ACHN (cell line): ENCODE measurements around the gene HS2ST1.
A peak's percentile ranks its signal among the peaks of the same experiment; 100 is the strongest.

ENCODE experiments used
- DNase-seq: peaks from one replicate; pipeline ENCODE4 v3.0.0-alpha.2; 2015
- in situ Hi-C: cut with HindIII; loops from 2 replicates; pipeline ENCODE4 v1.10.0; 2017; ENCODE audit warnings: low sequenced_read_pairs, low pct_ligation_motif_present, low pct_unique_long_range_greater_than_20kb

Gene HS2ST1

DNA sequence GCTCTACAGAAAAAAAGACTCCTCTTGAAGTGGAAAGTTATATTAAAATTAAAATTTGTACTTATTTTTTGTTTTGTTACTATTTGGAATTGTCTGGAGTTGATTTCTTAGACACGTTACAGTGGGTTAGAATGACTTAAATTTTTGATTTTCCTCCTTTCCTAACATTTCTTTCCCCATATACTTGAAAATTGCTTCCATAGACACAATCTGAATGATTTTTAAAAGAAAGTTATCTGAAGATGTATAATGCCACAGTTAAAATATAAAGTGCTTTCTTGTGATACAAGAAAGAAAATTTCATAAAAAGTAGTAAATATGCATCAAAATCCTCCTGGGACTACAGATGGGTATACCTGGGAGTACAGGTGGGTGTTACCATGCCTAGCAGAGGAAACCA is 2.3 kb downstream of the HS2ST1 start:
- no peak for DNase-seq
- in situ Hi-C loops, result no loop called here

DNA sequence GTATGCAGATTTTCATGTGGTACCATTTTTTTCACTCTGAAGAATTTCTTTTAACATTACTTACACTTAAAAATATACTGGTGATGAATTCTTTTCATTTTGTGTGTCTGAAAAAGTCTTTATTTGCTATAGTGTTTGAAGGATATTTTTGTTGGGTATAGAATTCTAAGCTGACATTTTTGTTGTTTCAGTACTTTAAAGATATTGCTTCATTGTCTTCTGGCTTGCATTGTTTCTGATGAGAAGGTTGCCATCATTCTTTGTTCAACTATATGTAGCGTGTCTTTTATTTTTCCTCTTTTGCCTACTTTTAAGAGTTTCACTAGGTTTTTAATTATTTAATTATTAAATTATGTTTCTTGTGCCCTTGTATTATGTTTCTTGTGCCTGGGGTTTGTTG is 8.0 kb downstream of the HS2ST1 start:
- DNase-seq, result no peak
- in situ Hi-C loops, result no loop called here

DNA sequence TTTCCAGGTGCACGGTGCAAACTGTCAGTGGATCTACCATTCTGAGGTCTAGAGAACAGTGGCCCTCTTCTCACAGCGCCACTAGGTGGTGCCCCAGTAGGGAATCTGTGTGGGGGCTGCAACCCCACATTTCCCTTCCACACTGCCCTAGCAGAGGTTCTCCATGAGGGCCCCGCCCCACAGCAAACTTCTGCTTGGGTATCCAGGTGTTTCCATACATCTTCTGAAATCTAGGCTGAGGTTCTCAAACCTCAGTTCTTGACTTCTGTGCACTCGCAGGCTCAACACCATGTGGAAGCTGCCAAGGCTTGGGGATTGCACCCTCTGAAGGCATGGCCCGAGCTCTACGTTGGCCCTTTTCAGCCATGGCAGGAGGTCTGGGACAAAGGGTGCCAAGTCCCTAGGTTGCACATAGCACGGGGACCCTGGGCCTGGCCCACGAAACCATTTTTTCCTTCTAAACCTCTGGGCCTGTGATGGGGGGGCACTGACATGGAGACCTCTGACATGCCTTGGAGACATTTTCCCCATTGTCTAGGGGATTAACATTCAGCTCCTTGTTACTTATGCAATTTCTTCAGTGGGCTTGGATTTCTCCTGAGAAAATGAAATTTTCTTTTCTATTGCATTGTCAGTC is 10.0 kb downstream of the HS2ST1 start:
- in situ Hi-C loops, result no loop called here

DNA sequence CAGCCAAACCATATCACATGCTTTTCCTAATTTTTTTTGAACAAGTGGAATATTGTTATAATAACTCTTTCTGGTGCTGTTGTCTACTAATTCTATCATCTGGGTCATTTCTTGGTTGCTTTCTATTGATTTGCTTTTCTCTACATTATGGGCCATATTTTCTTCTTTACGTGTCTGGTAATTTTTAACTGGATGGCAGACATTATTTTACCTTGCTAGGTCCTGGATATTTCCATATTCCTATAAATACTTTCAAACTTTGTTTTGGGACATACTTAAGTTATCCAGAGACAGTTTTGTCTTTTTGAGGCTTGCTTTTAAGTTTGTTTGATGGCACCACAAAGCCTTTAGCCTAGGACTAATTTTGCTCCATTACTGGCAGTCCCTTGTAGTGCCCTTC is 11.3 kb downstream of the HS2ST1 start:
- no peak for DNase-seq
- in situ Hi-C loops, result no loop called here

More for the DNA sequence above, 10.0 kb downstream of the HS2ST1 start:
- DNase-seq, result no peak

DNA sequence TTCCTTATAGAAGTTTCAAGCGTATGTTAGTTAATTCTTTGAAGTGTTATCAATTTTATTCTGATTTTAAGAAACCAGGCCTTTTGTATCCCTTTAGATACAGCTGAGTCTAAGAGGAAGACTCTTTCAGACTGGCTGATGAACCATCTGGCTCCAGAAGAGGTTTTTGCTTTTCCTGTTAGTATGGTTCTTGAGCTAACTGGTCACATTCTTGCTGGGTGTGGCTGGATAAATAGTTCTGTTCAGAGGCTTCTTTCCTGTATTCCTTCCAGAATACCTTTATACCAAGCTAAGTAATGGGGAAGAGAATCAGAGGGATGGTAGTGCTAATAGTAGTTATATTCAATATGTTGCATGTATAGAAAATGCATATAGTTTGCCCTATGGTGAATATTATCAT is 12.4 kb downstream of the HS2ST1 start:
- in situ Hi-C loops, result no loop called here
- DNase-seq, result no peak

DNA sequence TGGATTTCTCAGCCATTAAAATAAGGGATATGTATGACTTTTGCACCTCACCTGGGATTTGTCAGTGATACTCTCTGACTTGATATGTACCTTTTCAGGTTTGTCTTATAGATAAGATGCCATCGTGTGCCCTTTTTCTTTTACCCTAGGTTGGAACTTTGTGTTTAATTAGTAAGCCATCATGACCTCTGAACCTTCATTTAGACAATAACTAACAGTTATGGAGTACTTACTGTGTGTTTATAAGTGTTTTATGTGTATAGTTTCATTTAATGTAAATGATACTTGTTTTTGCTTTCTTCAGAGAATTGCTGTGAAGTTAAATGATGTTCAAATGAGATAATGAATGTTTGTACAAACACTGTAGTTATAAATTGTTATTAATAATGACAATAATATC is 14.4 kb downstream of the HS2ST1 start:
- no peak for DNase-seq
- in situ Hi-C loops, result no loop called here

DNA sequence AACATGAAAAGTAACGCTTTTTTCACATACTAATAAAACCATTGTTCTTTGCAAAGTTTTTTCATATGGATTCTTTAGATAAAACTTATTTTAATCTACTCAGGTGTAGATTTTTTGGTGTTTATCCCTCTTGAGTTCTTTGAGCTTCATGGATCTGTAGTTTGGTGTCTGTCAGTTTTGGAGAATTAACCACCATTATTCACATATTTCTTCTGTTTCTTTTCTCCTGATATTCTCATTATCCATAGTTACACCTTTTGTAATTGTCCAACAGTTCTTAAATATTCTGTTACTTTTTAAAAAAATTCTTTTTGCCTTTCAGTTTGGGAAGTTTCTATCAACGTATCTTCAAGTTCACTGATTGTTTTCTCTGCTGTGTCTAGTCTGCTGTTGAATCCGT is 18.6 kb downstream of the HS2ST1 start:
- in situ Hi-C loops, result no loop called here
- no peak for DNase-seq

DNA sequence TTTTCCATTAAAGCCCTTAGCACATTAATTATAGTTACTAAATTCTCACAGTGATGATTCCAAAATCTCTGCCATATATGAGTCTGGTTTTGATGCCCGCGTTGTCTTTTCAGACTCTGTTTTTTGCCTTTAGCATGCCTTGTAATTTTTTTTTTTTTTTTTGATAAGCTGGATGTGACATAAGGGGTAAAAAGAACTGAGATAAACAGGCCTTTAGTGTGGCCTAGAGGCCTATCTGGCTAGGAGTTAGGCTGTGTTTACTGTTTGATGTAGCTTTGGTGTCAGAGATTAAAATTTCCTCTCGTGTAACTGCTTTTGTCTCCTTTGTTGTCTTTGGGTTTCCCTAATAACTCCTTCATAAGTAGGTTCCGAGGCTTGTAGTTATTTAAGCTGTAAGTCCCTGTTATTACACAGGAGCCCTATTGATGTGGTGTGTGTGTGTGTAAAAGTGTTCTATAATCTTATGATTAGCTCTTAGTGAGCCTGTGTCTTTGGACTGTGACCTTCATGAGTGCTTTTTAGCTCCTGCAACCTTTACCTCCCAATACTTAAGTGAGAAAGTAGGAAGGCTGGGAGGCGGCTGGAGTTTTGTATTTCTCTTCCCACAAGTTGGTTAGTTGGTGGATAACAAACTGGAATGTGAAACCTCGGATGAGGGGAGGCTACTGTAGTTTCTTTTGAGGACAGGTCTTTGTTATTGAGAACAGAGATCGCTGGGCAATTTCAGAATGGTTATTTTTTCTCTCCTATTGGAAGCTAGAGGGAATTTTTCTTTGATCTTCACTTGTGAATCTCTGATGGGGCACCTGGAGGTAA is 19.3 kb downstream of the HS2ST1 start:
- no peak for DNase-seq
- in situ Hi-C loops, result no loop called here

DNA sequence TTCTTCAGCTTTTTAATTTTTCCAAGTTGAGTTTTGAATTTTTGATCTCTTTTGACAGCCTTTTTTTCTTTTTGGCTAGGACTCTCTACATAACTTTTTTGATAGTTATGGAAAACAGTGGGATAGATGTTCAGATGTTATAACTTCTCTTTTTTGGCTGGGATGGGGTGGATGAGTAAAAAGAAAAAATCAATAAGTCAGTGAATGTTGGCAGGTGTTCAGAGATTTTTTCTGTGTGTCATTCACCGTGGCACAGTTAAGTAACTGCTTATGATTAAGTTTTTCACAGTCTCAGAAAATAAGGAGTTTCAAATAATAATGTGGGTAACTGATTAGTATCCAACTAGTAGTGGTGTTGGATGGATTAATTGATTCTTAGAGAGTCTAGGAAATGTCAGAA is 24.0 kb downstream of the HS2ST1 start:
- in situ Hi-C loops, result no loop called here
- peak; percentile 26 for DNase-seq

DNA sequence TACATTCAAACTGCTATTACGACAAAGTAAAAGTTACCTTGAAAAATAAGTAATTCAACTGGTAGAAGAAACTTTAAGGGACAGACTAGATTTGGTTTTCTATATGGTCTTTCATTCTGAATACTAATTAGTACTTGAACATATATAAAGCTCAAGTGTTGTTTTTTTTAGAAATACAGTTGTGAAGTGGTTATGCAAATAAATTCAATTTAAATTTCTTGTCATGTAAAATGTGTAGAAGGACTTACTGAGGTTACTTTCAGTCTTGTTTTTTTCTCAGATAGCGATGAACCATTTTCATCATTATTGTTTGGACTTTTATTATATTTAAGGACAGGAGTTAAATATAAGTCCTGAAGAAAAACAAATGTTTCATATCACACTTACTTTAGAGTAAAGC is 24.4 kb downstream of the HS2ST1 start:
- no peak for DNase-seq
- in situ Hi-C loops, result no loop called here

DNA sequence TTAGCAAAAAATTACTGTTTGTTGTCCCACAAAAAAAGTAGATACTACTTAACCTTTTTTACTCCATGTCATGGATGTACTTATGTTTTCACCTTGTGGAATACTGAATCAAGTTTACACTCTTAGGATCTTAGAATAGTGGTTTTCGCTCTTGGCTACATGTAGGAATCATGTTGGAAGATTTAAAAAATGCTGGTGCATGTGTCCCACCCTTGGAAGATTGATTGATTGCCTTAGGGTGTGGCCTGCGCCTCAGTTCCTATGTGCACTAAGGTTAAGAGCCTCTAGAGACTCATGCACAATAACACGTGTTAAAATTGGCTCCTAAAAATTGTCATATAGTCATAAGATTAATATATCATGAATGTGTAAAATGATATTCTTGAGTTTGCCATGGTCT is 25.0 kb downstream of the HS2ST1 start:
- no peak for DNase-seq
- in situ Hi-C loops, result no loop called here

DNA sequence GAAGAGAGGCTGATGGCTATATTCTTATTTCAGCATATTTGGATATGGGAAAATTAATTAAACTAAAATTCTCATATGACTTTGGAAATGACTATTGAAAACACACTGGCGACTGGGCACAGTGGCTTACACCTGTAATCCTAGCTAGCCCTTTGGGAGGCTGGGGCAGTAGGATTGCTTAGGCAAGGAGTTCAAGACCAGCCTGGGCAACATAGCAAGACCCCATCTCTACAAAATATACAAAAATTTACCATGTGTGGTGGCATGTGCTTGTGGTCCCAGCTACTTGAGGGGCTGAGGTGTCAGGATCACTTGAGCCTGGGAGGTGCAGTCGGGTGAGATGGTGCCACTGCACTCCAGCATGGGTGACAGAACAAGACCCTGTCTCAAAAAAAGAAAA is 26.2 kb downstream of the HS2ST1 start:
- DNase-seq, result no peak
- in situ Hi-C loops, result no loop called here

DNA sequence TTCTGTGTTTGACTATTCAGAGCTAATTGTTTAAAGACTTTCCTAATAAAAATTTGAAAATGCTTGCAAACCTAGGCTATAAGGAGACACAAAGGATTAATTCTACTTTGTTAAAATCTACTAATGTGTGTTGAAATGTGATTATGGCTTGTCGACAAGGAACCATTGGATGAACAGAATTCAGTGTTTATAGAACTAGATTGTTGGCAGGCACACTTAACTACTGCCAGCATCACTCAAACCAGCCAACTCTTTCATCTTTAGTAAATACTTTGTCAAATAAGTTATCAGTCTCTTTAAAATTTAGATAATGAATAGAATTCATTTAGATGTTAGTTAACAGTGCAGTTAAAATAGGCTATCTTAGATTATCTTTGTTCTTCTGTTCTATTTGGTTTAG is 27.6 kb downstream of the HS2ST1 start:
- no peak for DNase-seq
- in situ Hi-C loops, result no loop called here

DNA sequence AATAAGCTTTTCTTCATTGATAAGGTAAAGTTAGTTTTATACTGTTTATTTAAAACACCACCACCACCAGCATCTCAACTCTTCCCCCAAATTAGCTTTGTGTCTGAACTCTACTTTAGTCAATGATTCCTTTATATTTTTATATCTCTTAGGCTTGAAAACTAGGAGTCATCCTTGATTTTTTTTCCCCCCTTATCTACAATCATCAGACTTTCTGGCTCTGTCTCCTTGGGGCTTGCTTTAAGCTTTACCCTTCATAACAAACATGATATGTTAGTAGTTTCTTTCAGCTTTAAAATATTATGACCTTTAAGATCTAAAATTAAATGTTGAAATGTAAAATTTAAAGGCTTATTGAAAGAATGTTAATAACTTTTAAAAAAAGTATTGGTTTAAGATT is 28.3 kb downstream of the HS2ST1 start:
- DNase-seq, result no peak

DNA sequence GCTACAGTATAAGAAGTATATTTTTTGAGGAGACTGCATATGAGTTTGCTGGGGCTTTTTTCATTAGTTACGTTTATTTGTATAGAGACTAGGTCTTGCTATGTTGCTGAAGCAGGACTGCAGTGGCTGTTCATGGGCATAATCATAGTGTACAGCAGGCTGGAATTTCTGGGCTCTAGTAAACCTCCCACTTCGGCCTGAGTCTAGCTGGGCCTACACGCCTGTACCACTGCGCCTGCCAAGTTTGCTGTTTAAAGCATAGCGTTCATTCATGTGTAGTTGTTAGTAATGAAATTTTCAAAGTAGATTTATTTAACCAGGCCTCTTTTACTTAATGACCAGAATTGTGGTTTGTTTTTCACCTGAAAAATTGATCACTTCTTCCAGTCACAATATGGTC is 33.8 kb downstream of the HS2ST1 start:
- in situ Hi-C loops, result no loop called here
- no peak for DNase-seq

More for the DNA sequence above, 28.3 kb downstream of the HS2ST1 start:
- in situ Hi-C loops, result no loop called here

DNA sequence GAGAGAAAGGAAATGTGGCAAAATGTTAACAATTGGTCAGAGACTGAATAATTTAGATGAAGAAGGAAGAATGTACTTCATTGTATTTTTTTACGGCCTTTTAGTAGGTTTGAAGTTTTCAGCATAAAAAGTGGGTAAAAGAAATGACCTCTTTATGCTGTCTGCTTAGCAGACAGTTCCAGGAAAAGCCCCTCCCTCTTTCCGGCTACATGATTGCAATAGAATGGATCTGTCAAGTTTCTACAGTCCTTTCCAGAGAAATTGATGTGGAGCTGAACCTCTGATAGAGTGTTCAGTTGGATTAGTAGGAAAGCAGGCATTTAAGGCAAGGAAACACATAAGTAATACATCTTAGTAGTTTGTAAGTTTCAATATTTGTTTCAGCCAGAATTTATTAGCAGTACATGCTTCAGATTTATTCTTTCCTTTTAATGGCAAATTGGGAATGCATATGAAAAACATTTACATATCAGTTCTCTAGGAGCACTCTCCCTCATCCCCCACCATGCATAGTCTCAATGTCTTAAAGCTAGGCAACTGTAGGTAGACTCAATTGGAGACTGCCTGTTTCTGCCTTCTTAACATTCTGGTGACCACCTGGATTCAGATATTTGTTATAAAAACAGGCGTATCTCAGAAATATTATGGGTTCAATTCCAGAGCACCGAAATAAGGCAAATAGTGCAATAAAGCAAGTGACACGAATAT is 36.4 kb downstream of the HS2ST1 start:
- in situ Hi-C loops, result no loop called here
- DNase-seq, result no peak

DNA sequence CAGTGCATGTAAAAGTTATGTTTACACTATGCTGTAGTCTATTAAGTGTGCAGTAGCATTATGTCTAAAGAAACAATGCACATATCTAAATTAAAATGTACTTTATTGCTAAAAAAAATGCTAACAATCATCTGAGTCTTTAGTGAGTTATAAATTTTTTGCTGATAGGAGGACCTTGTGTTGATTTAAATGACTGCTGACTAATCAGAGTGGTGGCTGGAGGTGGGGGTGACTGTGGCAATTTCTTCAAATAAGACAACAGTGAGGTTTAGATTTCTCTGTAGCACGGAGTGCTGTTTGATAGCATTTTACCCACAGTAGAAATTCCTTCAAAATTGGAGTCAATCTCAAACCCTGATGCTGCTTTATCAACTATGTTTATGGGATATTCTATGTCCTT is 37.0 kb downstream of the HS2ST1 start:
- in situ Hi-C loops, result no loop called here
- DNase-seq, result no peak

DNA sequence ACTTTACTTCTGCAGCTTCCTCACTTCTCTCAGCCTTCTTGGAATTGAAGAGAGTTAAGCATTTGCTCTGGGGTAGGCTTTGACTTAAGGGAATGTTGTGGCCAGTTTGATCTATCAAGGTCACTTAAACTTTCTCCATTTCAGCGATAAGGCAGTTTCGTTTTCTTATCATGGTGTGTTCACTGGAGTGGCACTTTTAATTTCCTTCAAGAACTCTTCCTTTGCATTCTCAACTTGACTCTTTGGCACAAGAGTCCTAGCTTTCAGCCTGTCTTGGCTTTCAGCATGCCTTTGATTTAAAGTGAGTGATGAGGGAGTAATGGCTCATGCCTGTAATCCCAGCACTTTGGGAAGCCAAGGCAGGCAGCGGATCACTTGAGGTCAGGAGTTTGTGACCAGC is 38.7 kb downstream of the HS2ST1 start:
- in situ Hi-C loops, result no loop called here
- DNase-seq, result no peak

DNA sequence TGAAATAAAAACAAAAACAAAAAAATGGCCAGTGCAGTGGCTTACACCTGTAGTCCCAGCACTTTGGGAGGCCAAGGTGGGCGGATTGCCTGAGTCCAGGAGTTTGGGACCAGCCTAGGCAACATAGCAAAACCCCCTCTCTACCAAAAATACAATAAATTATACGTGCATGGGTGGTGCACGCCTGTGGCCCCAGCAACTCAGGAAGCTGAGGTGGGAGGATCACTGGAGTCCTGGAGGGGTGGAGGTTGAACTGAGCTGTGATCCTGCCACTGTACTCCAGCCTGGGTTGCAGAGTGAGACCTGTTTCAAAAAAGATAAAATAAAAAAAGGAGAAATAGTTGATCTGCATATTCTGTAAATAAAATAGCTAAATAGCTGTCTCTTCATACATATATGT is 41.2 kb downstream of the HS2ST1 start:
- DNase-seq, result no peak
- in situ Hi-C loops, result no loop called here

DNA sequence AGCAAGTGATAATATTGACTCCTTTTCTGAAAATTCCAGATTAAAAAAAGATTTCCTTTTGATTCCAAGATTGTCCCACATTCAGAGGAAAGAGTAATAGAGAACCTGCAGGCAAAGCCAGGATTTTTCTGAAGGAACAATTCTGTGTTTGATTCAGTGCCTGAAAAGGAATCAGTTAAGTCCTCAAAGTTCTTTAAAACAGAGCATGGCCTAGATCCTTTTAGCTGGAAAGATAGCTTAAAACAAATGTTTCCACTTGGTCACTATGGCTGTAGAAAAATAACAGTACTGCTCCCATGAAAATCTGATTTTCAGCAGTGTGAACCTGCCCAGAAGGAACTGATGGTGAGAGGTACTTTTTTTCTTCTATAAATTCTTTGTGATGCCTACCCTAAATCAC is 41.8 kb downstream of the HS2ST1 start:
- in situ Hi-C loops, result no loop called here
- DNase-seq, result no peak
